SKM-1 (cell line): ENCODE measurements around the gene KYAT1.

ENCODE experiments used
- DNase-seq: peaks from one replicate; lab custom pipeline; 2025; ENCODE audit not compliant: unreplicated experiment; lab: John Stamatoyannopoulos, UW

The KYAT1 gene

GRCh38 chr9:128786681-128787601 is 94.8 kb downstream of the KYAT1 start, which contains the start of gene TBC1D13:
Gene TBC1D13 (plus strand): TSS chr9:128787253. CDS start chr9:128787354, 101 bp downstream.
- peak; percentile 74 for DNase-seq

DNA sequence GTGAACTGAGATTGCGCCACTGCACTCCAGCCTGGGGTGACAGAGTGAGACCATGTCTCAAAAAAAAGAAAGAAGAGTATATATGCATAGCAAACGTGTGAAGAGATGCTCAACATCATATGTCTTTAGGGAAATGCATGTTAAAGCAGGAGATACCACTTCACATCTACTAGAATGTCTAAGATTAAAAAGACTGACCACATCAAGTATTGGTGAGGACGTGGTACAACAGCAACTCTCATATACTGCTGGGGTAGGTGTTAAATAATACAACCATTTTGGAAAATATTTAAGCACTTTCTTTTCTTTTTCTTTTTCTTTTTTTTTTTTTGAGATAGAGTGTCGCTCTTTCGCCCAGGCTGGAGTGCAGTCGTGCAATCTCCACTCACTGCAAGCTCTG is 96.3 kb downstream of the KYAT1 start:
- no peak for DNase-seq
